22Rv1 (cell line): Measurements from ENCODE around the gene RCVRN.

ENCODE experiments used
- ZFX ChIP-seq: fragments of 450-650 bp; IDR thresholded peaks from 2 replicates; pipeline ENCODE4 v1.6.1; 2017; ENCODE audit warnings: antibody characterized with exemption, borderline replicate concordance
- TF ChIP-seq, protein P1 (sequence below): fragments of 450-650 bp; IDR thresholded peaks from 2 replicates; pipeline ENCODE4 v1.5.1; 2017; ENCODE audit warnings: mild to moderate bottlenecking

DNA sequence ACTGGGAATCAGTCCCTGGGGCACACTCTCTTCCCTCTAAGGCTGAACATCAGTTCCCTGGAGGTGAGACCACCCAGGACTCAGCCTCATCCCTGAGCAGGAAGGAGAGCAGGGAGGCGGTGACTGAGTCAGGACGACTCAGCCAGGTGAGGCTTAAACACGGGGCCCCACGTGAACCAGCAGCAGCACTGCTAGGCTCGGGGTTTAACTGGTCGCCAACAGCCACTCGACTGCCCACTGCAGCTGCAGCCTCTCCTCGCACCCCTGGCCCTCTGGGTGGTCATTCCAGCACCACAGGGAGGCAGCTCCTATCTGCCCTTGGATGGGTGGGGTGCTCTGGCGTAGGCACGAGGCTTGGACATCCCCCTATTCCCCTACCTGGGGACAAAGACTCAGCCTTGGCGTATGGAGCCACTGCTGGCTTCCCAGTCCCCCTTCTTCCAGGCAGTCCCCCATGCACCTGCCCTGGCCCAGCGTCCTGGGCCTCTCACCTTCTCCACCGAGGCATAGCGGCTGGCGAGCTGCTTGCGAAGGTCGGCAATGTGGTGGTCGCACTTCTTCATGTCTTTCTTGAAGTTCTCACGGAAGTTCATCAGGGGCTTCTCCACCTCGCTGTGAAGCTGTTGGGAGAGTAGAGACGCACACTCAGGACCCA, 21.2 kb upstream of the RCVRN start:
- TF ChIP-seq, protein P1, sequence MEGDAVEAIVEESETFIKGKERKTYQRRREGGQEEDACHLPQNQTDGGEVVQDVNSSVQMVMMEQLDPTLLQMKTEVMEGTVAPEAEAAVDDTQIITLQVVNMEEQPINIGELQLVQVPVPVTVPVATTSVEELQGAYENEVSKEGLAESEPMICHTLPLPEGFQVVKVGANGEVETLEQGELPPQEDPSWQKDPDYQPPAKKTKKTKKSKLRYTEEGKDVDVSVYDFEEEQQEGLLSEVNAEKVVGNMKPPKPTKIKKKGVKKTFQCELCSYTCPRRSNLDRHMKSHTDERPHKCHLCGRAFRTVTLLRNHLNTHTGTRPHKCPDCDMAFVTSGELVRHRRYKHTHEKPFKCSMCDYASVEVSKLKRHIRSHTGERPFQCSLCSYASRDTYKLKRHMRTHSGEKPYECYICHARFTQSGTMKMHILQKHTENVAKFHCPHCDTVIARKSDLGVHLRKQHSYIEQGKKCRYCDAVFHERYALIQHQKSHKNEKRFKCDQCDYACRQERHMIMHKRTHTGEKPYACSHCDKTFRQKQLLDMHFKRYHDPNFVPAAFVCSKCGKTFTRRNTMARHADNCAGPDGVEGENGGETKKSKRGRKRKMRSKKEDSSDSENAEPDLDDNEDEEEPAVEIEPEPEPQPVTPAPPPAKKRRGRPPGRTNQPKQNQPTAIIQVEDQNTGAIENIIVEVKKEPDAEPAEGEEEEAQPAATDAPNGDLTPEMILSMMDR = no peak
- TF ChIP-seq ZFX = no peak
